GM18909 (cell line): Measurements from ENCODE around the gene HIGD1B.

Experiments used
- ATAC-seq: cut with Tn5 transposase; IDR thresholded peaks from one replicate; pipeline ENCODE4 v1.9.1; 2021; ENCODE audit warnings: mild to moderate bottlenecking; ENCODE audit not compliant: unreplicated experiment, poor library complexity

Gene HIGD1B

DNA sequence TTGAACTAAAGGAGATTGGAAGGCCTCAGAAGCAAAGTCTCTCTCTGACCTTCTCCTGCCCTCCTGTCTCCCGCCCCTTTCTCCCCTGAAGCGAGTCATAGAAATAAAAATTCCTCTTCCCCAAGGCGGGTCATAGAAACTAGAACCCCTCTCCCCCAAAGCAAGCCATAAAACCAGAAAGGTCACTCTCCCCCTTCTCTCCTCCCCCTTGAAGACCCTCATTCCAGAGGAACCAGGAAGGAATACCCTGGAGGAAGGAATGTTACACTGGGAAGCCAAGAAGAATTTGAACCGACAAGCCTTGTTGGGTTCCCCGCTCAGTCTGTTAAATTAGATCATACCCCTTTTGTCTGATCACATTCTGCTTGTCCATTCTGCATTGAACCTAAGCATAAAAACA is 14.9 kb upstream of the HIGD1B start:
- no peak for ATAC-seq

GRCh38 chr17:44837196-44837595 is 10.5 kb upstream of the HIGD1B start:
- ATAC-seq, result no peak

DNA sequence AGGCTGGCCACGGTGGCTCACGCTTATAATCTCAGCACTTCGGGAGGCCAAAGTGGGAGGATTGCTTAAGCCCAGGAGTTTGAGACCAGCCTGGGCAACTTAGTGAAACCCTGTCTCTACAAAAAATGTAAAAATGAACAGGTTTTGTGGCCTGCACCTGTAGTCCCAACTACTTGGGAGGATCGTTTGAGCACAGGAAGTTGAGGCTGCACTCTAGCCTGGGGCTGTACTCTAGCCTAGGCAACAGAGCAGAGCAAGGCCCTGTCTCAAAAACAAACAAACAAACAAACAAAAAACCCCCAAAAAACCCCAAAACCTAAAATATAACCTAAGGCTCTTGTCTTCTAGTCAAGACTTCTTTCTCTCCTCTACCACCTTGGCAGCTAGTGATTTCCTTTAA is 7.4 kb upstream of the HIGD1B start:
- ATAC-seq, result no peak

DNA sequence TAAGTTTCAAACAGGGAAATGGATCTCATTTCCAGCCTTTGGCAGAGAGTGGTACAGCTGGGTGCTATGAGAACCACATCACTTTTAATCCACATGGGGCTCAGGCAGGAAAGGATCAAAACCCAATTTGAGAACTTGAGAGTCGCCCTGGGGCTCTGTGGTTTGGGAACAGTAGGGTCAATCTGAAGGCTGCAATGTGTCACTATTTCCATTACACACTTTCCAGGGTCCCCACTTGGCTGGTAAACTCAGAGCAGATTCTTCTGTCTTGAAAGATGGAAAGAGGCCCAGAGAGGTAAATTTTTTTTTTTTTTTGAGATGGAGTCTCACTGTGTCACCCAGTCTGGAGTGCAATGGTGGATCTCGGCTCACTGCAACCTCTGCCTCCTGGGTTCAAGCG is 6.7 kb upstream of the HIGD1B start:
- ATAC-seq, result no peak

- no peak for ATAC-seq
These were observed 4.9 kb upstream of the HIGD1B start for GRCh38 chr17:44842748-44843147.

GRCh38 chr17:44844390-44844830 is 3.3 kb upstream of the HIGD1B start:
- no peak for ATAC-seq

- no peak for ATAC-seq
These were observed 1.5 kb upstream of the HIGD1B start for GRCh38 chr17:44846206-44846605.

GRCh38 chr17:44848257-44848795 is 643 bp downstream of the HIGD1B start:
- ATAC-seq, result no peak

GRCh38 chr17:44848961-44849489 is 1.3 kb downstream of the HIGD1B start:
- no peak for ATAC-seq

- no peak for ATAC-seq
These were observed 2.3 kb downstream of the HIGD1B start for GRCh38 chr17:44850025-44850424.

DNA sequence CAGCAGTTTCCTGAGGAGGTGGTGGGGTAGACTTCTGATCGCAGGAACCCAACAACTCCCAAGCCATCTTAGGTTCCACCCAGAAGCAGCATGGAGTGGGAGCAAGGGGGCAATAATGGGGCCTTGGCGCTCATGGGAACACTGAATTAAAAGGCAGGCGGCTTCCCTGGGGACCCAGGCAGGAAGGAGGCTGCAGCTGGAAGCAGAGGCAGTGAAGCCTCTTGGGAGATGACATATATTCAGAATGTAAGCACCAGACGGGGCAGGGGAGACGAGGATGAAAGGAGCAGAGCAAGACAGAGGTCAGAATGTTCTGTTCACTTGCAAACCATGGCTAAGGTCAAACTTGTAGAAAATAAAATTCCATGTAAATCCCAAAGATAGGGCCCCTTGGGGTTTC is 2.9 kb downstream of the HIGD1B start:
- no peak for ATAC-seq

- no peak for ATAC-seq
These were observed 6.5 kb downstream of the HIGD1B start for GRCh38 chr17:44854192-44854591.

GRCh38 chr17:44859701-44860100 is 12.0 kb downstream of the HIGD1B start:
- no peak for ATAC-seq

GRCh38 chr17:44862278-44862914 is 14.7 kb downstream of the HIGD1B start:
- ATAC-seq, result no peak

GRCh38 chr17:44863061-44863918 is 15.6 kb downstream of the HIGD1B start:
- ATAC-seq, result no peak

- no peak for ATAC-seq
These were observed 17.1 kb downstream of the HIGD1B start for GRCh38 chr17:44864831-44865230.

- ATAC-seq, result no peak
These were observed 17.6 kb downstream of the HIGD1B start for GRCh38 chr17:44865231-44865660.

DNA sequence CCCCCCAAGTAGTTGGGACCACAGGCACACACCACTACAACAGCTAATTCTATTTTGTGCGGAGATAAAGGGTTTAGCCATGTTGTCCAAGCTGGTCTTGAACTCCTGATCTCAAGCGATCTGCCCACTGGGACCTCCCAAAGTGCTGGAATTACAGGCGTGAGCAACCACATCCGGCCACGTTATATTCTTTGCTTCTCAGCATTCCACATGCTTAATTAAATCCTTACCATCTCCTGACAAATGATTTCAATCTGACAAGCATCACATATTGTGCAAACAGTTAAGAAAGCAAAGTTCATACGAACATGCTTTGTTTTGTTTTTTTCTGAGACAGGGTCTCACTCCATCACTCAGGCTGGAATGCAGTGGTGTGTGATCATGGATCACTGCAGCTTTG is 18.2 kb downstream of the HIGD1B start:
- ATAC-seq, result no peak

DNA sequence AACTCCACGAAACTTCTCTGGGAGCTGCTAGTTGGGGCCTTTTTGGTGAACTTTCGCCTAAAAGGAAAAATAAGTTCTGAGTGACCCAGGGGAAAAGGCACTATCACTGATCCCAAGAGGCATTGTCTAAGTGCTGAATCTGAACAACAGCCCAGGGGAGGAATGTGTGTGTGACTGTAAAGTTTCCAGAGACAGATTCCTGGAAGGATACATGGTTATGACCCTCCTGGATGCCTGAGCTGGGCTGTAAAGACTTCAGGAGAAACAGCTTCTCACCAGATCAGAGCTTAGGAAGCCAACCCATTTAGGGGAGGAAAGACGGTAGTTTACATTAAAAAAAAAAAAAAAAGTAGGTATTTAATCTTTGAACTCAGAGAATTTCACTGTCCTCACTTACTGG is 20.2 kb downstream of the HIGD1B start:
- ATAC-seq, result no peak

- ATAC-seq, result no peak
These were observed 23.9 kb downstream of the HIGD1B start for GRCh38 chr17:44871556-44871955.

DNA sequence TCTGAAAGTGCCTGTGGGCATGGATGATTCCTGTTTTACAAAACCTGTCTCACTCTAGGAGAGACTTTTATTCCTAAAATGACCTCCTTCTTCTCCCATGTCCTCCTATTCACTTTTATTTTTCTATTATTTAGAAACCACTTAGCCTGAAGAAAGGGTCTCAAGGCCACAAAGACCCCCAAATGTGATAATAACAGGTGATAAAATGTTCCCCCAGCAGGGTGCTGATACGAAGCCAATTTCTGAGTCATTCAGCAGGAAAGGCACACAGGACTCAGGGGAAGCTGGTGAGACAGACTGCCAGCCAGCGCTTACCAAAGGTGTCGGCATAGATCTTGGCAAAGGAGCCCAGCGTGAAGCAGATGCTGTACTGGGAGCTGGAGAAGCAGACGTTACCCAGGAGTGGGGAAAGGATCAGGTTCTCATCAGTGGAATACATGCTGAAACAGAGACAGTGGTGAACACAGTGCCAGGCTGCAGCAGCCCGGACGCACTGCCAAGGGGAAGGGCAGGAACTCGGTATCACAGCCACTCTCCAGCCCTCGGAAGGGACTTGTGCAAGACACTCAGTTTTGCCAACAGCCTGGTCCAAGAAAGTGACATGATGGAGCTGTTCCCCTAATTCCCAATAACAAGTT is 24.6 kb downstream of the HIGD1B start:
- ATAC-seq, result no peak
